Activated naive CD4-positive, alpha-beta T cell treated with anti-CD3 and anti-CD28 coated beads, Interleukin-2, amount 50 U/mL, for 16 hours (primary cell): ENCODE measurements around the gene MEG3.

ENCODE experiments used
- DNase-seq: peaks from one replicate; pipeline ENCODE4 v3.0.0-alpha.2; 2020

Gene MEG3

DNA sequence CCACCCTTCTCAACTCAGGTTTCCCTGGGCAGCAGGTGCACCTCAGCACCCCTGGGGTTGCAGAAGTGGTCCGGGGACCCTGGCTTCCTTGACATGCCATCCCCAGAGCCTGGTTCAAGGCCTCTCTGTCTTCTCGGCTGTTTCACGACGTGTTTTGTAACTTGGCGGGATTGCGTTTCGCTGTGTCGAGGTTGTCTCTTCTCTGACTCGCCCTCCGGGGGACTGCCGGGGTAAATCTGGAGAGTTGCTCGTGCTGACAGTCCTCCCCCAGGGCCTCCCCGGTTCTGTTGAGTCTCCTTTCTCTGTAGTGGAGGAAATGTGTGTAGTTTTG is 25.6 kb downstream of the MEG3 start:
- DNase-seq = no peak

DNA sequence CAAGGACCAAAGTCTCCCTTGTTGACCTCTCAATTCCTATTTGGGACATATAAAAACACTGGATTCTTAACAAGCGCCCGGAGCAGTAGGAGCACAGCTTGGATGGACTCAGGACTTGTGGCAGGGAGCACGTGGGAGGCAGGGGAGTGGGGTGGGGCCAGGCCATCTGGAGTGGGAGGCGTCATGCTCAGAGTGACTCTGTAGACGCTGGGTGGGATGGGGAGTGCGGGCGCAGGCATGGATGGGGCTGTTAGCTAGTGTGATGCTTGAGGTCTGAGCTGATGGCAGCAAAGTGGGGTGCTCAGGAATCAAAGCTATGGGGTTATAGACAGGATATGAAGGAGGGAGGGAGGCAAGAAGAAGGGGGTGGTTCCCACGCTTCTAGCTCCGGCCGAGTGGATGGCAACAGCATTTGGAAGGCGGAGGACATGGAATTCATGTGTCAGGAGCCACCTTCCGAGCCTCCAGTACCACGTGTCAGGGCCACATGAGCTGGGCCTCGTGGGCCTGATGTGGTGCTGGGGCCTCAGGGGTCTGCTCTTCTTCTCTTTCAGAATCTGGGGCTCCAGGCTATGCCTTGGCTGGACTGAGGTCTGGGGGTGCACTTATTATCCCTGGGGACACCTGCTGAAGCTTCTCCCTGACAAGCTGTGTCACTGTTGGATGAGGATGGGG is 26.2 kb downstream of the MEG3 start:
- DNase-seq = no peak

DNA sequence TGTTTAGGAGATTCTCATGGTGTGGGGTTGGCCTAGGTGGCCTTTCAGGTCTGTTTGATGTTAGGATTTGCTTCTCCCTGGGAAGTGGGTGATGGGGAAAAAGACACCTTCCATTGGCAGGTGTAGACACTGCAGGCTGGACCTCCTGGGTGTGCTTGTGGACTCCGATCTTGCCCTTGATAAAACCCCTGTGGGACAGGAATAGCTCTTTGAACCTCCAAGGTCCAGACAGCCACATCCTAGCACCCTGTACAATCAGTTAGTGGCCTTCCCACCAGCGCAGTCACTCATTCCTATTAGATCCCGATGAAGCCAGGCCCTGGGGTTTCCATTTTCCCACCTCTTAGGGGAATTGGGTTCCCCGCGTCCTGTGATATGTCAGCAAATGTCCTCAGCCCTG is 28.5 kb downstream of the MEG3 start:
- DNase-seq = no peak

DNA sequence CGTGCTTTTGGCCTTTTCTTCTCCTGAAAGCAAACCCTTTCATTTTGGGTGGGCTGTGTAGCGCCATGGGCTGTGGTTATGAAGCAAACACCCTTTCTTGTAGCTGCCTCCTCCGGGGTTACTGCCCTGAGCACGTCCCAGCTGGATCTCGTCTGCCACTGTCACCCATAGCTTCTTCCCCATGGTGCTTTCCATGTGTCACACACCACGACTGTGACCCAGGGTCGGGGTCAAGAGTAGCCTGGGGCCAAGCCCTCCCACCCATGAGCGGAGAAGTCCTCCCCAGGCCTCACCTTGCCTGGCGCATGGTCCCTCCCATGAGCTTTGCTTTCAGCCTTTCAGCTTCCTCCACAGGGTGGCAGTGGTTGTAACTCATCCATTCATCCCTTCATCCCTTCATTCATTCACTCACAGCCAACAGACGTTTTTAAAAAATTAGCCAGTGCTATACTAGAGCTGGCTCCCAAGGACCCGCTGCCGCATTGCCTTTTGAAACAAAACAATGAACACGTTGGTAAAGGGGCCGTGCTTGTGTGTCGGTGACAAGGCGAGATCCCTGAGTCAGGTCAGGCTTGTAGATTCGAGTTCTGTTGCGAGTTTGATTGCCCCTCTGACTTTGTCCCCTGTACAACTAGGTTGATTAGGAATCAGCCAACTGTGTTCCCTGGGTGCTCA is 29.5 kb downstream of the MEG3 start:
- DNase-seq = no peak

DNA sequence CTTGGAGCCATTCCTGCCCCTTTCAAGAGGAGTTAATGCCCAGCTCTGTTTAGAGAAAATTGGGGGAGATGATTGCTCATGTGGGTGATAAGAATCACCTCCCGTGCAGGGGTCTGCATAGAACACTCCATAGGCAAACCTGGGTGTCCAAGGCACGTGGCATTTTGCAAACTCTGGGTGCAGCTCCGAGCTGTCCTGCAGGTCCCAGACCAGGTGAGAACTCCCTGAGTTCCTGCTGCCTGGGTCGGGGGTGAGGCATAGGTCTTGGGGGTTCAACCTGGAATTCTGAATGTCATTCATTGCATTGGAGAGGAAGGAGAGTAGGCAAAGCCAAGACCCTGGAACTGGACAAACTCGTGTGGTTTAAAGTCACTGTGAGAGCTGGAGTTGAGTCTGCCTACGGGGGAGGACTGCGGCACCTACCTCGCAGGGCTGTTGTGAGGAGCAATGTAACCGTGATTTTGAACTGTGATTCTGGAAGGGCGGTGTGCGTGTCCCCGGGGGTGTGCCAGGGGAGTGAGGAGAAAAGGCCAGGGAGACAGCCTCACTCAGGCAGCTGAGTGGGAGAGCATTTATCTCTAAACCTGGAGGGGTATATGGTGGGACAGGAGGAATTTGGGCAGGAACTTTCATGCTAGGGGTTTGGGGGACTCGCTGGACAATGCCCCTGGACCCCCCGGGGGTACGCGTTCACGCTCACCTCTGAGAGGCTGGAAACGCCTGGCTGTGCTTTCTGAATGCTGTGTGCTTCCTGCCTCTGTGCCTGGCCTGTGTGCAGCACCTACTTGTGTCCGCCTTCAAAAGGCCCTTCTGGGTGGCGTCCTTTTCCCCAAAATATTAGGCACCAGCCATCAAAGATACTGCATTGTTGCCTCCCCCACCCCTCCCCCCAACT is 30.4 kb downstream of the MEG3 start:
- no peak for DNase-seq

DNA sequence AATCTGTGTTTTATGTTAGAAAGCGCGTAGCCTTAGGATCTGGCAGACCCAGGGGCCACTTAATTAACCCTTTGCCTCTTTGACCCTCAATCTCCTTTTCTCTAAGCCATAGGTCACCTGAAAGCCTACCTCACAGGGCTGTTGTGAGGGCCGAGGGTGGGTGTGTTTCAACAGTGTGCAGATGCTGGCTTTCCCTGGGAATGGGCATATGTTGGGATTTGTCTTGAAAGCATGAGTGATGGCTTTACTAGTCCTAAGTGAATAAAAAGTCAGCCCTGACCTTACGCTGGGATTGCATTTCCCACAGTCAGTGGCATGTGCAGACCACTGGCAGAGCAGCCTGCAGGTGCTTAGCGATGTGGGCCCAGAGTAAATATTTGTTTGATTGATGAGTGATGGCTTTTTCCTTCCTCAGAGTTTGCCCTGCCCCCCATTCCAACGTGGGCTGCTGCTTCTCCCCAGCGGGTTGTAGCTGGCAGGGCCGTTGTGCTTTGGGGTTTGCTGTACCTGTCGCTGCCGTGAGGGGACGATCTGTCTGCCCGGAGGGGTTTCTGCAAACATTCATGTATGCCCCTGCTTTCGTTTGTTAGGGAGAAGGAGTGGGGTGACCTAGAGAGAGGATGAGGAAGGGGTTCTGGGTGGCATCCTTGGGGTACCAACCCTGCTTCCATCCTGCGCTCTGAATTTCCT is 31.5 kb downstream of the MEG3 start:
- DNase-seq = no peak

DNA sequence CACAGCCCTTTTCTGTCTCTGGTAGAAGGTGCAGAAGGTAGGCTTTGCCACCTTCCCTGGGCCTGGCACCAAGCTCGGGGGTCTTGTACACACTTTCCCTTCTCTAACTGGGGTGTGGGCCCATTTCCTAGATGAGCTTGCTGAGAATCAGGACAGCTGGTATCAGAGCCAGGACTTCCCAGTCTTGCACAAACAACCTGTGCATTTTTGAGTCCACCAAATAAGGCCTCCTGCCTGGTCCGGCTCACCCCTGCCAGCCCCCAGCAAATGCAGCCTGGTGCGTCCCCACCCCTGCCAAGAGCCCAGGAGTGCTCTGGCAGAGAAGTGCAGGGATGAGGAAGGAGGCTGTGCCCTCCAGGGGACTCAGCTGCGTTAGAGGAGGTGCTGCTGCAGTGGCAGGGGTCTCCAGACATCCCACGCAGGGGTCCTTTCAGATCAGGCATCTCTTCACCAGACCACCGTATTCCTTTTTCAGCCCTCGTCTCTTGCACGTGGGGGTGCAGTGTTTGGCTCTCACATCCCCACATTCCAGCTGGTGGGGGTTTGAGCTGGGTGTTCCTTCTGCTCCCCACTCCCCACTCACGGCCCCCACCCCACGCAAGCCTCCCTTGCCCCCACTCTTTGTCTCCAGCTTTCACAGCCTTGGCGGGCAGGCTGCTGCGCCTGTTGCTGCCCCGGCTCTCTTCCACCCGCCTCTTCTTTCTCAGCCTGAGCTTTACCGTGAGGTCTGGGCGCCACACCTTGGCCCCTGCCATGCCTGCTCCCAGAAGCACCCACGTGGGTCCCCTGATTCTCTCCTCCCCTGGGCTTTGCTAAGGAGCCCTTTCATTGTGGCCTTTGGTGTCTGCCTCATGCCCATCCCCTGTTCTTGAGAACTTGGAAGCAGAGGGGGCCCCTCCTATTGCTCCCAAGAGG is 32.3 kb downstream of the MEG3 start:
- no peak for DNase-seq

DNA sequence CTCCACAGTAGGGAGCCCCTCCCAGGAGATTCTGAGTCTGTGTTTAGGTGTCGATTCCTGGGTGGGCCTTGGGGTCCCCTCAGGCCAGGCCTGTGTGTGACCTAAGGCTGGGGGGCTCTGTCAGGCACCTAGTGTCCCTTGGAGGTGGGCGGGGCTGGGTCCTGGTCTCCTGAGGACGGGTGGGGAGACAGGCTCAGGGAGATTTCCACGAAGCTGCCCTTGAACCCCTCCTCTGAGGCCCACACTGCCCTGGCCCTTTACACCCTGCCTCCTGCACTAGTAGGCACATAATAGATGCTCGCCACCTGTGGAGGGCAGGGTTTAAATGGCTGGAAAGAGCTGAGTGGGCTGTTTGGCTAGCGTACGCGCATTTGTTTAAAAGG is 32.9 kb downstream of the MEG3 start:
- DNase-seq = no peak

DNA sequence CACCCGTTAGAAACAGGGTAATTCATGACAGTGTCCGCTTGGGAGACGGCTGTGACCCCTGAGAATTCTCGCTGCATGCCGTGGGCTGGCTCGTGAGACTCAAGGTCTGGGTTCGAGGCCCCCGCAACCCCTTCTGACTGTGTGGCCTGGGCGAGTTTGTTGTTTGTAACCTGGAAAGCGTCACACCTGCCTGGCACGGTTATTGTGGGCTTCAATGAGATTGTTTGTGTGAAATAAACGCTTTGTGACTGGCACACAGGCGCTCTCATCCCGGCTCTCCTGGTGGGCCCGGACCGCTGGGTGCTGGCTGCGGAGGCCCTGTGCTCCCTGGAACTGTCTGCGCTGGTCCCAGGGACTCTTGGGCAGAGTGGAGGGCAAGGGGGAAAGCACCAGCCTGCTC is 33.9 kb downstream of the MEG3 start:
- no peak for DNase-seq

DNA sequence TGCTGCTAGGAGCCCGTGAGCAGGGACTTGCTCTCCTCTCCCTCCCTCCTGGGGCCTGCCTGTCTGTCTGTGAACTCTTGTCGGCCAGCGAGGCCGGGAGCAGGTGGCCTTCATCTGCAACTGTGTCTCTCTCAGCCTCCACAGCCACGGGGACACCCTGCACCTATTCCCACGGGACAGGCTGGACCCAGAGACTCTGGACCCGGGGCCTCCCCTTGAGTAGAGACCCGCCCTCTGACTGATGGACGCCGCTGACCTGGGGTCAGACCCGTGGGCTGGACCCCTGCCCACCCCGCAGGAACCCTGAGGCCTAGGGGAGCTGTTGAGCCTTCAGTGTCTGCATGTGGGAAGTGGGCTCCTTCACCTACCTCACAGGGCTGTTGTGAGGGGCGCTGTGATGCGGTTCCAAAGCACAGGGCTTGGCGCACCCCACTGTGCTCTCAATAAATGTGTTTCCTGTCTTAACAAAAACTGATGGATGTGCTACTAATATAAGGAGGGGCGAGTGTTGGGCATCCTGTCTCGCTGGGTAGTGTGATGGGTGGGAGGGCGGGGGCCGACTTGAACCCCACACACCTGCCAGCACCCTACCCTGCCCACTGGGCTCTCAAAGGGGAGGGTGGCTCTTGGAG is 34.8 kb downstream of the MEG3 start:
- DNase-seq = no peak

DNA sequence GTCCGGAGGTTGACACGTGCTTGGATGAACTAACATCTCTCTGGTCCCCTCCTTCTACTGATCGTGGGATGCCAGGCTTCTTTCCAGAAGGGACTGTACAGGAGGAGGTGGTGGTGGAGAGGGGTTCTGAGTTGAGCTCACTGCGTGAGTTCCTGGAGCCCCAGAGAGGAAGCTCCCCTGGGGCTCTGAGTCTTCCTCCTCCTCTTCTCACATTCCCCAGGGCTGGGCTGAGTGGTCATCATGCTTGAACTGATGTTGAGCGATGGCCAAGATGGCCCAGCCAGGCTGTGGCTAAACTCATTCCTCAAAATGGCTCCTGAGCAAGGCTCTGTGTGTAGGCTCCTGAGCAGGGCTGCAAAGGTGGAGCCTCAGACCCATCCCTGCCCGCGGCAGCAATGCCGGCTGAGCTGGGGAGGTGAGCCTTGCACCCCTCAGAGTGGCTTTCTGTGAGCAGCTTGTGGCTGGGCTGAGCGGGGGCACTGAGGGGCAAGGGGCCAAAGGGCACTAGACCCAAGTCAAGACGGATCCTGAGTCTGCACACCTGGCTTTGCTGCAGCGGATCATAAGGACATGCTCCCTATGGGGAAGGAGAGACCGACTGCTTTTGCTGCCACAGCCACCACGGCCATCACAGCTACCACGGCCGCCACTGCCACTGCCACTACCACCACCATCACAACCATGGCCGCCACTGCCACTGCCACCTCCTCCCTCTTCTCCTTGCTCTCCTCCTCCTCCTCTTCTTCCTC is 35.4 kb downstream of the MEG3 start:
- DNase-seq = no peak

DNA sequence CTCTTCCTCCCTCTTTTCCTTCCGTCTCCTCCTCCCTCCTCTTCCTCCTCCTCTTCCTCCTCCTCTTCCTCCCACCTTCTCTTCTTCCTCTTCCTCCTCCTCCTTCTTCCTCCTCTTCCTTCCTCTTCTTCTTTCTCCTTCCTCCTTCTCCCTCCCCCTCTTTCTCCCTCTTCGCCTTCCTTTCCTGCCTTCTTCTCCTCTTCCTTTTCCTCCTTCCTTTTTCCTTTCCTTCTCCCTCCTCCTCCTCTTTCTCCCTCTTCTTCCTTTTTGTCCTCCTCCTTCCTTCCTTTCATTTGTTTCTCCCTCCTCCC is 36.0 kb downstream of the MEG3 start:
- DNase-seq = no peak

DNA sequence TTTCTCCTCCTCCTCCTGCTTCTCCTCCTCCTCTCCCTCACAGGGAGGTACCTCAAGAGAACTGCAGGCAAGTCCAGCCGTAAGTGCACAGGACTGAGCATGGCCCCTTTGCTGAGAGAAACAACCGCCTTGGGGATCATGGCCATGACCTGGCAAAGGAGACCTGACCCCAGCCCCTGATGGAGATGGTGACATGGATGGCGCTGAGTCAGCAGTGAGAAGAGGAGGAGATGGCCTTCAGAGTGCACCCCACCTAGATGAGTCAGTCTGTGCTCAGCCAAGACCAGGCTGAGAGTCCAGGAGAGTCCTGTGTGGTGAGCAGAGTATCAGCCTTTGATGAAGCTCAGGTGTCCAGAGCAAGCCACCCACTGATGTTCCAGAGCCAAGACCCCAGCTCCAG is 36.4 kb downstream of the MEG3 start:
- no peak for DNase-seq

DNA sequence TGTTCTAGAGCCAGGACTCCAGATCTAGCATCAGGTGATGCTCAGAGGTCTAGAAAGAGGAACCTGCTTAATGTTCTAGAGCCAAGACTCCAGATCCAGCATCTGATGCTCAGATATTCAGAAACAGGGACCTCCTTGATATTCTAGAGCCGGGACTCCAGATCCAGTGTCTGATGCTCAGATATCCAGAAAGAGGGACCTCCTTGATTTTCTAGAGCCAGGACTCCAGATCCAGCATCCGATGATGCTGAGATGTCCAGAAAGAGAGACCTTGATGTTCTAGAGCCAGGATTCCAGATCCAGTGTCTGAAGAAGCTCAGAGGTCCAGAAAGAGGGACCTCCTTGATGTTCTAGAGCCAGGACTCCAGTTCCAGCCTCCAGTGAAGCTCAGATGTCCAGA is 36.9 kb downstream of the MEG3 start:
- no peak for DNase-seq

DNA sequence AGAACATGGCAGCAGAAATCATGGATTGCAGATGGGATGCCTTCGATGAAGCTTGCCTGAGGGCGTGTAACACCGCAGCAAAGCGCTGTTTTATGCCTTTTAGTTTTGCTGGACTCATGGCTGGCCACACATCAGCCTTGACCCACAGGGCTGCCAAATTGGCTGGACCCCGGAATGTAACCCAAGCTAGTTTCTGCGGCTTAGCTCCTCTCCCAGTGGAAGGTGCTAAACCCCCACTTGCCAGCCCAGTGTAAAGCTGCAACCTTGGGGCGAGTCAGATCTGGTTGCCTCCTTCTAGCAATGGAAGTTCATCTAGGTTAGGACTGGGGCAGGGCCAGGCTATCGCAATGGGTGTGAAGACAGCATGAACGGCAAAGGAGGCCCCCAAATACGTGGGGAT is 38.3 kb downstream of the MEG3 start:
- no peak for DNase-seq

DNA sequence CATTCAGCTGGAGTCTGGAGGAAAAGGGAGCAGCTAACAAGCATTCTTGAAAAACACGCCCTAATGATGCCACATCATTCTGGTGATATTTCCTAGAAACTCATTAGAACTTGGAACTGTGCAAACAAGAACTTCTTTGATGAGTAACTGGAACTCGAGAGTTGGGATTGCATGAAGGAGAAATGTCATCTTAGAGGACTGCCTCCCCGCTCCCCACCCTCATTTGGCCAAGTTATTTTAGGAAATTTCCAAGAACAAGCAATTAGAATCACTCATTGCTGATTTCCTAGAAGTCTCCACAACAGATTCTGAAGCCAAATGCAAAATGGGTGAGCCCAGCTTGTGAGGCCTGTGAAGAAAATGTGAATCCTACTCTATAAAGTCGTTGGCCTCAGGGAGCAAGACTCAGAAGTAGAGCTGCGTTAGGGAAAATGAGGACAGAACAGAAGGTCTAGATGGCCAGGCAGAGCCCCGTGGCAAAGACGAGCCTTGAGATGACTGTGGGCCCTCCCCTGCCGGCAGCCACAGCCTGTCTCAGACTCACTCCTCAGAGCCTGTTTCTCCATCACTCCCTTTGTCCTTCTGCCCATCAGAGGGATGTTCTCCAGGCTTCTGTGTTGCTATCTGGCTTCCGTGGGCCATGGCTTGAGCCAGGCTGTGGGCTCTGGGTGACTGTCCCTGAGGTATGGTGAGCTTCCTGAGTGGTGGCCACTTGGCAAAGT is 39.2 kb downstream of the MEG3 start:
- no peak for DNase-seq

DNA sequence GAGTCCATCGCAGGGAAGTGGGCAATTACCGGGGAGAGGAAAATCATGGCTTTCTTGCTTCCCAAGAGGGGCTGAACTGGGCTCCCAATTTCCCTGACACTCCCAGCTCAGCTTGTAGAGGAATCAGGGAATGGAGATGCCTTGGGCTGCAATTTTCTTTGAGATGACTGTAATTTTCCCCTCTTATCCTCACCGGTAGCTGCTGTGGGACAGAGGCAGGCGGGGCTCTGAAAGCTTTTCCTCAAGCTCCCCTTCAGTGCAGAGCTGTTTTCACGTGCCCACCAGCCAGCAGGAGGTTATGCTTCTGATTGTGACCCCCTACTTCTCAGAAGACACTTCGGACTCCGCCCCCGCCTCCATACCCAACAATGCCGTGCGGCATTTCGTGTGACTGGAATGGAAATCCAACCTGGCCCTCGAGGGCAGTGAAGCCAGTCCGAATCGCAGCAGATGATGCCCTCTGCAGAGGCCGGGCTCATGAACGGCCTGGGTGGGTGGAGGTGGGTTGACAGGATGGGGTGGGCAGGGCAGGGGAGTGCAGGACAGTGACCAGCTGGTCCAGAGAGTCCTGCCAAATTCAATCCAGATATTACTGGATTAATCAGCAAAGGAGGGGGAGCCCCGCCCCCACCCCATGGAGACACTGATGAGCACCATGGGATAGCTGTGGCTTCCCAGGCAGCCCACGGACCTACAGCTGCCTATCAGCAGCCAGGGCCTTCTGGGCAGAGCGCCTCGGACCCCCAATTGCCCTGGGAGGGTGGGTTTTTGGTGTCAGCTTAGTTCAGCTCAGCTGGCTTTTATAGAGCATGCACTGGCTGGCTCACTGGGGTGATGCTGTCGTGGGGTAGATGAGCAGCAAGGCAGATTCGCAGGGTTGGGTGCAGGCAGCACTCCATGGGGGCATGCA is 40.0 kb downstream of the MEG3 start:
- DNase-seq = no peak

DNA sequence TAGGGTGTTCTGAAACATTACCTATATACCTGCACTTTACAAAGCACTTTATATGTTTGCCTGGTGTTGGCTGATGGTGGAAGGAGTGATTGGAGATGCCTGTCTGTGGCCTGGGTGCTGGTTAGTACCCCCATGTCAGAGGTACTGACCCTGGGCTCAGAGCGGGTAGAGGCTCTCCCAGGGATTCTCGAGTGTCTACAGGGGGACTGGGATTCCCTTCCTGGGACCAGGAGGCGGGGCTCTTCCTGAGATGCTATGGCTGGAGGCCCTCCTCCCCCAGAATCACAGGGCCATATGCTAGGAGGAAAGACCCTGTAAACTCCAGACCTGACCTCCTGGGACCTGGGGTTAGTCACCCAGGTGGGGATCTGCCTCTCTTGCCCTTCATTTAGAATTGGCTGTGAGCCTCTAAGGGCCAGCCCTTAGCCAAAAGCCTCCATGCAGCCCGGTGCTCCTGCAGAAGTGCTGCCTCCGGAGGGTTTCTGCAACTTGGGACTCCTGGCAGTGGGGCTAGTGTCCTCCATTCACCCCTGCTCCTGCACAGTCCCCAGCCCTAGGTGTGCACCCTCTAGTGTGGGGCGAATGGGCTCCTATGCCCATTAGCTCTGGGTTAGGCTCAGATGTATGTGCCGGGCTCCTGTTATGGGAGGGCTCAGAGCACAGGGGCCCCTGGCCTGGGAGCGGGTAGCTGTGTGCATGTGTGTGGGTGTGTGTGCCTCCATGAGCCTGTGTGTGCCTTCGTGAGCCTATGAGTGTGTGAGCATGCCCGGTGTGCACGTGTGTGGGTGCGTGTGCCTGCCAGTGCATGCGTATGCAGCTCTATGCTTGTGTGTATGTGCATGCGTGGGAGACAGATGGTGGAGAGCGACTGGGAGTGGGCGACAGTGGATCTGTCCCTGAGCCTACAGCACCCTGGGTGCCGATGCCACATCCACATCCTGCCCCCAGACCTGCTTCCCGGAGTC is 41.0 kb downstream of the MEG3 start:
- DNase-seq = no peak
